Activated T-helper 1 cell treated with anti-CD3 and anti-CD28 coated beads, Interleukin-2, amount 50 U/mL, for 16 hours (primary cell): ENCODE data around the gene ACOX1.
"Not testable (repeated sequence)": the region's sequence is repeated elsewhere in the genome, so short reads cannot be mapped to it uniquely, and the experiment has no call there.

ENCODE experiments used
- DNase-seq, 2 donors: peaks; one replicate each; pipeline ENCODE4 v3.0.0-alpha.2; 2020; ENCODE audit warnings: low read depth in 1 of 2, low spot score in 1 of 2

ACOX1 gene

GRCh38 chr17:75981019-75981615 lies 2.2 kb upstream of the ACOX1 start:
- no peak for DNase-seq

GRCh38 chr17:75980188-75981018 lies 1.4 kb upstream of the ACOX1 start:
- DNase-seq, result no peak

- DNase-seq, result no peak
Observed at GRCh38 chr17:75979705-75980187, 780 bp upstream of the ACOX1 start.

GRCh38 chr17:75976175-75976848 lies 2.7 kb downstream of the ACOX1 start:
- DNase-seq, result no peak

GRCh38 chr17:75975757-75976174 lies 3.2 kb downstream of the ACOX1 start:
- no peak for DNase-seq

GRCh38 chr17:75975187-75975586 lies 3.8 kb downstream of the ACOX1 start:
- not testable (repeated sequence) for DNase-seq

GRCh38 chr17:75970626-75971025 lies 8.3 kb downstream of the ACOX1 start:
- no peak for DNase-seq

- DNase-seq, result no peak
Observed at GRCh38 chr17:75970011-75970523, 8.9 kb downstream of the ACOX1 start.

GRCh38 chr17:75969044-75969443 lies 9.9 kb downstream of the ACOX1 start:
- DNase-seq, result not testable (repeated sequence)

GRCh38 chr17:75965468-75965867 lies 13.5 kb downstream of the ACOX1 start:
- no peak for DNase-seq

- DNase-seq, result no peak
Observed at GRCh38 chr17:75959839-75960511, 19.0 kb downstream of the ACOX1 start.

GRCh38 chr17:75959051-75959838 lies 19.7 kb downstream of the ACOX1 start:
- no peak for DNase-seq

GRCh38 chr17:75950855-75951554 lies 28.0 kb downstream of the ACOX1 start:
- no peak for DNase-seq

GRCh38 chr17:75950421-75950820 lies 28.5 kb downstream of the ACOX1 start:
- DNase-seq, result no peak

GRCh38 chr17:75945211-75945610 lies 33.8 kb downstream of the ACOX1 start:
- DNase-seq, result no peak

- no peak for DNase-seq
Observed at GRCh38 chr17:75943491-75943890, 35.5 kb downstream of the ACOX1 start.

- DNase-seq, result no peak
Observed at GRCh38 chr17:75942473-75942872, 36.5 kb downstream of the ACOX1 start.

- no peak for DNase-seq
Observed at GRCh38 chr17:75941442-75941819, 37.5 kb downstream of the ACOX1 start.

GRCh38 chr17:75940727-75941441 lies 38.1 kb downstream of the ACOX1 start, which contains the start of gene FBF1:
Gene FBF1 (minus strand): TSS chr17:75941042. CDS start chr17:75938149, 2,893 bp downstream.
- DNase-seq, result peak; percentile 72 to 83
